Middle frontal gyrus (tissue), 1 donor: ENCODE results near the gene POU6F1.

Source experiments
- DNase-seq: peaks from one replicate; pipeline ENCODE4 v3.0.0-alpha.2; 2015; ENCODE audit warnings: low spot score; ENCODE audit errors: extremely low spot score

Gene POU6F1

DNA sequence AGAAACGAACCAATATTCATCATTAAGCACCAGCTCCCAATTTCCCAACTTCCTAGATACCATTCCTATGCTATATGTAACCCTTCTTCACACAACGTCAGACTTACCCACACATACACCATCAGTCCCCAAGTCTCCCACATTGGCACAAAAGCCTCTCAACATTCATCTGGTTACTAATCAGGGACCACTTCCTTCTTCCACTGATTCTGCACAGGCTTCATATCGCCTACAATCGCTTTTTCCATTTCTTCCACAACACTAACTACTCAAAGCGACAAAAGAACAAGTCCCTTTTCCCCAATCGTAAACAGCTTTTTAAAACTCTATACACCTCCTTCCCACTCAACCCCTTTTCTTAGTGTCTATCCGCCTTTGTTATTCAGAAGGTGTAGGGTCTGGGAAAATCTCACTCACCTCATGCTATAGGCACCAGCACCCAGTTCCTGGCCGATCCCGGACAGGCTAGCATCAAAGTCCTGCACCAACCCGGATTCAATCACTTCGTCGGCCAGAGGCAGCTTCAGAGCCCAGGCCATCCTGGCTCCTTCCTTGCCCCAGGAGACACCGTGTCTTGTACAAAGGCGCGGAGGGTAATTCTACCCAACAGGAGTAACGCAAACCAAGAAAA, 45.9 kb downstream of the POU6F1 start:
- DNase-seq = no peak

DNA sequence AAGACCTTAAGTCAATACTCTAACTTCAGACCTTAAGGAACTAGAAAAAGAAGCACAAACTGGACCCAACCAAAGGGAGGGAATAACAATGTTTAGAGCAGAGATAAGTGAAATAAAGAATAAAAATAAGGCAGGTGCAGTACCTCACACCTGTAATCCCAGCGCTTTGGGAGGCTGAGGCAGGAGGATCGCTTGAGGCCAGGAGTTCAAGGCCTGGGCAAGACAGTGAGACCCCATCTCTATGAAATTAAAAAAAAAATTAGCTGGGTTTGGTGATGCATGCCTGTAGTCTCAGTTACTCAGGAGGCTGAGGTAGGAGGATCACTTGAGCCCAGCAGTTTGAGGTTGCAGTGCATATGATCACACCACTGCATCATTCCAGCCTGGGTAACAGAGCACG, 54.1 kb downstream of the POU6F1 start:
- no peak for DNase-seq

DNA sequence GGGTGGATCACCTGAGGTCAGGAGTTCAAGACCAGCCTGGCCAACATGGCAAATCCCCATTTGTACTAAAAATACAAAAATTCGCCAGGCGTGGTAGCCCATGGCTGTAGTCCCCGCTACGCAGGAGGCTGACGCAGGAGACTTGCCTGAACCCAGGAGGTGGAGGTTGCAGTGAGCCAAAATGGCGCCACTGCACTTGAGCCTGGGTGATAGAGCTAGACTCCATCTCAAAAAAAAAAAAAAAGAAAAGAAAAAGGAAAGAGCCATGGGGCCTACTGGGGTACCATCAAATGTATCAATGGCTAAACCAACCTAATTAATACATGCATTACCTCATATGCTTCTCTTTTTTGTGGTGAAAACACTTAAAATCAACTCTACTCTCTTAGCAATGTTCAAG, 55.6 kb downstream of the POU6F1 start:
- DNase-seq = no peak

DNA sequence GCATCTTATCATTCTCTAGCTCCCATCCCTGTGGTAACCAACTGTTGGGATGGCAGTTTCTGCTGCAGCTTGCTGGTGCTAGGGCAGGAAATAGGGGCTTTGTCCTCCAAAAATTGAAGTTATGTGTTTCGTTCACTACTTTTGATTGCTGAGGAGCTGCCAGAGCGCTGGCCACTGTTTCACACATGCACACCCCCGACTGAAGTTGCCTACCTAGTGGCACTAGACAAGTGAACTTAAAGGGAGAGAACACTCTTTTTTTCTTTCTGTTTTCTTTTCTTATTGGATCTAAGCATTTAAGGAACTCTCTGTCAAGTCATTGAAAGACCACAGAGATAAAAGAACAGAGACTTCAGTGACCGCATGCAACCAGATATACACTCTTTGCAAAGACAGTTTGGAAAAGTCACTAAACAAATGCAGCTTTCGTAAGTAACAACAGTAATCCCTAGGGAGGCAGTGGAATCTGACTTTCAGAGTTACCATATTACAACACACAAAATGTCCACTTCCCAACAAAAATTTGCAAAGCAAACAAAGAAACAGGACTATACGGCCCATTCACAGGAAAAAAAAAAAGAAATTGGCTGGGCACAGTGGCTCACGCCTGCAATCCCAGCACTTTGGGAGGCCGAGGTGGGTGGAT, 56.9 kb downstream of the POU6F1 start:
- DNase-seq = no peak

DNA sequence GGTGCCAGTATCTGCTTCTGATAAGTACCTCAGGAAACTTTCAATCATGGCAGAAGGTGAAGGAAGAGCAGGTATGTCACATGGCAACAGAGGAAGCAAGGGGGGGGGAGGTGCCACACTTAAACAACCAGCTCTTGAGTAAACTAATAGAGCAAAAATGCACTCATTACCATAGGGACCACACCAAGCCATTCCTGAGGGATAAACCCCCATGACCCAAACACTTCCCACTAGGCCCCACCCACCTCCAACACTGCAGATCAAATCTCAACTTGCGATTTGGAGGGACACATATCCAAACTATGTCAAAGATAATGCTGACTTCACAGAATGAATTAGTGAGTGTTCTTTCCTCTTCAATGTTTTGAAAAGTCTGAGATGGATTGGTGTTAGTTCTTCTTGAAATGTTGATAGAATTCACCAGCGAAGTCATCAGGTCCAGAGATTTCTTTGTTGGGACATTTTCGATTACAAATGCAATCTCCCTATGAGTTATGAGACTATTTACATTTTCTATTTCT, 61.6 kb downstream of the POU6F1 start:
- DNase-seq = no peak

DNA sequence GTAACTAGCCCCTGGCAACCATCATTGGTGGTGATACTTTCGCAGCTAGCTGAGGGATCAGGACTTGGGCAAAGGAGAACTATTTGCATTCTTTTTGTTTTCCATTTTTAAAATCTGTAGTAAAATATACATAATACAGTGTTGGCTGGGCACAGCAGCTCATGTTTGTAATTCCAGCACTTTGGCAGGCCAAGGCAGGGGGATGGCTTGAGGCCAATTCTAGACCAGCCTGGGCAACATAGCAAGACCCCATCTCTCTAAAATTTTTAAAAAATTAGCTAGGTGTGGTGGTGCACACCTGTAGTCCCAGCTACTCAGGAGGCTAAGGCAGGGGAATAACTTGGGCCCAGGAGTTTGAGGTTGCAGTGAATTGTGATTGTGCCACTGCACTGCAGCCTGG, 64.9 kb downstream of the POU6F1 start:
- DNase-seq = no peak

DNA sequence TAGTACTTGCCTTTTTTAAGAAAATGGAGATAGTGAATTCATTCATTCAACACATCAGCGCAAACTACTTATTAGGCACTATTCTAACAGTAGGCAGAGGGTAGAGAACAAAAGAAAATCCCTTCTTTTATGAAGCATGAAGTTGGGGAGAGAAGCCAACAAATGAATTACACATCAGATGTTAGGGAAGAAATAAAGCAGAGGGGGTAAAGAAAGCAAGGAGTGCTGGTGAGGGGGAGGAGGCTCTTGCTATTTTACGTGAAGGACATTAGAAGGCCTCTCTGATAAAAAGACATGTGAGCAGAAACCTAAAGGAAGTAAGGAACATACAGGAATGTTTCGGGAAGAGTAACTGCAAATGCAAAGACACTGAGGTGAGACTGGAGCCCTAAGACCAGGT, 67.1 kb downstream of the POU6F1 start:
- DNase-seq = no peak

DNA sequence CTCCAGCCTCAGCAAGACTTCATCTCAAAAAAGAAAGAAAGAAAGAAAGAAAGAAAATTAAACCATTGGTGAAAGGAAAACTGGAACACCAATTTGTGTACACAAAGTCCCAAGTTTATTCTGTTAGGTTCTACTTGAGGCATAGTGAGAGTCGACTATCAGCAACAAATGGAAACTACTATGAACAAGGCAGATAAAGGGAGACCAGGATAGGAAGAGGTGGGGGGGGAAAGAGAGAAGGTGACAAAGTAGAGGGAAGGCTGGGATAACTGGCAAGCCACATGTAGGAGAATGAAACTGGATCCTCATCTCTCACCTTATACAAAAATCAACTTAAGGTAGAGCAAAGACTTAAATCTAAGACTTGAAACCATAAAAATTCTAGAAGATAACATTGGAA, 70.6 kb downstream of the POU6F1 start:
- DNase-seq = no peak

DNA sequence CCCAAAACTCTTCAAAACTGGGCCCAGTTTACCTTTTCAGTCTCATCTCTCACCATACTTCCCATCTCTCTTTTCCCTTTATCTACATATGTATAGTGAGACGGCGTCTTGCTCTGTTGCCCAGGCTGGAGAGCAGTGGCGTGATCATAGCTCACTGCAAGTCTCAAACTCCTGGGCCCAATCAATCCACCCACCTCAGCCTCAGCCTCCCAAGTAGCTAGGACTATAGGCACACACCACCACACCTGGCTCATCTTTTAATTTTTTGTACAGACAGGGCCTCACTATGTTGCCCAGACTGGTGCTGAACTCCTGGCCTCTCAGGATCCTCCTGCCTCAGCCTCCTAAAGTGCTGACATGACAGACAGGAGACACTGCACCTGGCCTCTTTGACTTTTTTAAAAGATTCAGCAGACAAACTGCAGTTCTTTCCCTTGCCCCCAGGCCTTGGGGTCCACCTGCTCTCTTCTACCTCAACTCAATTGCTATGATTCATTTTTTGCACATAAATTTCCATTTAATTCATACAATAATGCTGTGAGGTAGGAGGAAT, 78.5 kb downstream of the POU6F1 start:
- no peak for DNase-seq
